ELF-1 (cell line): Measurements from ENCODE around the gene SNX18.
"Not testable (repeated sequence)": the region's sequence is repeated elsewhere in the genome, so short reads cannot be mapped to it uniquely, and the experiment has no call there.

ENCODE experiments used
- DNase-seq: peaks from one replicate; pipeline ENCODE4 v3.0.0-alpha.2; 2016; ENCODE audit warnings: low read depth, low spot score

SNX18 gene, protein sequence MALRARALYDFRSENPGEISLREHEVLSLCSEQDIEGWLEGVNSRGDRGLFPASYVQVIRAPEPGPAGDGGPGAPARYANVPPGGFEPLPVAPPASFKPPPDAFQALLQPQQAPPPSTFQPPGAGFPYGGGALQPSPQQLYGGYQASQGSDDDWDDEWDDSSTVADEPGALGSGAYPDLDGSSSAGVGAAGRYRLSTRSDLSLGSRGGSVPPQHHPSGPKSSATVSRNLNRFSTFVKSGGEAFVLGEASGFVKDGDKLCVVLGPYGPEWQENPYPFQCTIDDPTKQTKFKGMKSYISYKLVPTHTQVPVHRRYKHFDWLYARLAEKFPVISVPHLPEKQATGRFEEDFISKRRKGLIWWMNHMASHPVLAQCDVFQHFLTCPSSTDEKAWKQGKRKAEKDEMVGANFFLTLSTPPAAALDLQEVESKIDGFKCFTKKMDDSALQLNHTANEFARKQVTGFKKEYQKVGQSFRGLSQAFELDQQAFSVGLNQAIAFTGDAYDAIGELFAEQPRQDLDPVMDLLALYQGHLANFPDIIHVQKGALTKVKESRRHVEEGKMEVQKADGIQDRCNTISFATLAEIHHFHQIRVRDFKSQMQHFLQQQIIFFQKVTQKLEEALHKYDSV

DNA sequence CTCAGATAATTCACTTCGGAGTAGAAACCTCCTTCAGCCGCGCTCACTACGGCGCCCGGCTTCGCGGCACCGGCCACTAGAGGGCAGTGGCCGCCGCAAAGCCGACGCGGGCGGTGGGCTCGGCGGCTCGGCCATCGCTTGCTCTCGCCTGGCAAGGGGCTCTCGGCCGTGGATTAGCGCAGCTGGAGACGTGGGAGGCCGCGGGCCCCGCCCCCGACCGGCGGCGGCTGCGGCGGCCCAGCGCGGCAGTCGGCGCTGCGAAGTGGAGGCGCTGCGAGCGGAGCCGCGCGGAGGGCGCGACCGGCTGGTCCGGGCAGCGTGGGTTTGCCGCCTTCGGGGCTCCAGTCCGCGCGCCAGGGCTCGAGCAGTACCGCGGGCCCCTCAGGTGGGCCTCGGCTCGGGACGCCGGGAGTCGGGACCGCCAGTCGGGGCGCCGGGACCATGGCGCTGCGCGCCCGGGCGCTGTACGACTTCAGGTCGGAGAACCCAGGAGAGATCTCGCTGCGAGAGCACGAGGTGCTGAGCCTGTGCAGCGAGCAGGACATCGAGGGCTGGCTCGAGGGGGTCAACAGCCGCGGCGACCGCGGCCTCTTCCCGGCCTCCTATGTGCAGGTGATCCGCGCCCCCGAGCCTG lies at the start of gene SNX18:
SNX18 (plus strand) TSS at position 248 of the 634 bp plus-strand sequence; CDS start at position 442, 194 bp downstream.
- peak; percentile 91 for DNase-seq

DNA sequence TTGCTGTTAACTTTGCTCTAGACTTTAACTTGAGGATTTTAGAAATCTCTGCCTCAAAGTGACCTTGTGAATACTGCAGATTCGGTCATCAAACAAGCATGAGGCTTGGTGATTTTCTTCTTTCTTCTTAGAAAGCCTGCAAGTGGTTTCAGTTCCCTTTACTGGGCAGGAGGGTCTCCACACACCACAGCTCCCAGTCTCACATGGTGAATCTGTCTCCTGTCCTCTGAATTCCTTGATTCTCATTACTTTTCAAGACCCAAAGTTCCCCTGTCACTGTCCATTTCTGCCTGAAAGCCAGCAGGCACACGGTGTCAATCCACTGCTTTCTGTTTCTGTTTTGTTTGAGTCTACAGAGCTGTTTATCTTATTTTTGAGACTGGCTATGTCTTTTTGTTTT lies 47.9 kb upstream of the SNX18 start:
- DNase-seq = no peak

DNA sequence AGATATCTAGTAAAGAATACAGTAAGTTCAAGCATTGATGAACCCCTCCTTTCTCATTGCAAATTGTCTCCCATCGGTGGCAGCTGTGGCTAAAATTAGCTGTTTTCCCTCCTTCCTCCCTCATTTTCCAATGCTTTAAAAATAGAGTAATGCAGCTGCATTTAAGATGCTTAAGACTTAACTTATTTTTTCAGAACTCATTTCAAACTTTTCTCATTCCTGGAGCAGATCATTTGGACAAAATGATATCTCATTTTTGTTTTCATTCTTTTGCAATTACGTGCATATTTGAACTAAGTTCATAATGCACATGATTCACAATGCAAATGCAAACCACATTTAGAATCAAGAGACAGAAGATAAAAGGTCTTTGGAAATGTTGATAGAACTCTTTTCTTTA lies 47.4 kb upstream of the SNX18 start:
- no peak for DNase-seq

DNA sequence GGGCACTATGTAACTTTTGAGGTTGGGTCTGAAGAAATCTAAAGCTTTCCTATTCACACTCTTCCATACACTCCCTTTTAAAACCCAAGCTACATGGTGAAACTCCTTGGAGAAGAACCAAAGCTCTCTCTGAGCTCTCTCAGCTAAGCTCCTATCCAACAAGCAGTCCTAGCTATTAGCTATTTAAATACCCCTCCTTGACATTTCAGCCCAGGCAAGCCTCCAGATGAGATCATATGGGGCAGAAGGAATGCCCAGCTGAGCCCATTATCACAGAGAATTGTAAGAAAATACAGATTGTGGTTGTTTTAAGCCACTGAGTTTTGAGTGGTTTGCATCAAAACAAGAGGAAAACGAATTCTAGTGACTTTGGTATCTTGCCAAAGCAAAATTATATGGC lies 46.9 kb upstream of the SNX18 start:
- DNase-seq = no peak

DNA sequence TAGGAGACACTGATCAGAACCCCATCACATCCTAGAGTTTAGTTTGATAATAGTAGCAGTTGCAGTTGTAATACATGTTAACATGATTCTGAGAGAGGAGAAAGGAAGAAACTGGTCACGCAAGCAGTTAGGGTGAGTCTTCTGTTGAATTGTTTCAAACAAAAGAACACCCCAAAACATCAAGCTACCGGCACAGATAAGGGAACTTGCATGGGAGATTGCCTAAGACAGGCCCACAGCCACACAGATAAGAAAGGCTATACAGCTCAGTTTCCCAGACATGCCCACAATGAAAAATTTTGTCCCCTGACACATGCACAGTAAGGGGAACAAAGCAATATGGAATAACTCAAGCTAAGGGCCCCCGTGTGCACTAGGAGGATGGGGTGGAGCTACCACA lies 46.2 kb upstream of the SNX18 start:
- no peak for DNase-seq

DNA sequence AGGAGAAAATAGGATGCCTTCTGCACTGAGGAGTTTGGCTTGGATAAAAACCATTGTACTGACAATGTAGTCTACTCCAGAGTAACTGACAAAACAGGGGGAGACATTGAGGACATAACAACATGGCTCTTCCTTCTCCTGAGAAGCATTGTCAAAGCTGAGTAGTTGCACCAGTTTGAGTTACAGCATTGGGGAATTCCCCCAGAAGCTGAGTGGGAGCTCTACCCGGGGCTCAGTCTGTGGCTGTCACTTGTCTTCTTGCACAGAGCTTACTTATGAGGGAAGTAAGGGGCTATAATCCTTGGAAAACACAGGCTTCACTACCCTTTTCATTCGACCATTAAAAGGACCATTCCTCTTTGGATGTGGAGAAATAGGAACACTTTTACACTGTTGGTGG lies 40.9 kb upstream of the SNX18 start:
- no peak for DNase-seq

DNA sequence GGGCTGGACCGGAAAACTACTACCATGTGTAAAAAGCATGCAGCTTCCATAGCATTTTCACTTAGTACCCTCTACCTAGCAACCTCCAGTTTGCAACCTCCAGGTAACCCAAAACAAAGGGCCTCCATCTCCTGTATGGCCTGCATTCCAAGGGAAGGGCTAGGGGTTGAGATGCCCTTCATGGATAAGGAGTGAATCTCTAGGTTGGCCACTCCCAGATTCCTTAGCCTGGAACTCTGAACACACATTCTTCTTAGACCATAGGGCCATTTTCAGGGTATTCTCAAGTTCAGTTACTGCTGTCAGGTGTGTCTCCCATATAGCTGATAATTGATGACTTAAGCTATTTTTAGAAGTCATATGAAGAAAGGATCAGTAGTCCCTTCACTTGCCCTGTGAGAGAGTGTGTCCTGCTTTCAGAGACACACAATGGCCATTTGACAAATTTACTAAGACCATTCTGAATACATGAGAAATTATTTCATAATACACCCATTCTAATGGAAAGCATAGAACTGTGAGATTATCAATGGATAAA lies 39.5 kb upstream of the SNX18 start:
- DNase-seq = no peak

DNA sequence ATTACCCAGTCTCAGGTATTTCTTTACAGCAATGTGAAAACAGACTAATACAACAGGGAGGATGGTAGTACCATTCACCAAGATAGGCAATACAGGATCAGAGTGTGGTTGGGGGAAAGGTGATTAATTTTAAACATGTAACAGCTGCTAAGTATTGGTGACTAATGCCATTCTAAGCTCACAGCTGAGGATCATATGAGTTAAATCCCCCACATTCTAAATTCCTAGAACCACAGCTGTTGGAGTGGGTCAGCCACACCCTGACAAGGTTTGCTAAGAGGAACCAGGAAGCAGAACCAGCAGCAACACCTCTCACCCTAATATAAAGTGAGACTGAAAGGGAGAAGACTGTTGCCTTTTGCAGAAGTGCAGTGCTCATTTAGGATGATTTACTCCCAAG lies 37.3 kb upstream of the SNX18 start:
- no peak for DNase-seq

DNA sequence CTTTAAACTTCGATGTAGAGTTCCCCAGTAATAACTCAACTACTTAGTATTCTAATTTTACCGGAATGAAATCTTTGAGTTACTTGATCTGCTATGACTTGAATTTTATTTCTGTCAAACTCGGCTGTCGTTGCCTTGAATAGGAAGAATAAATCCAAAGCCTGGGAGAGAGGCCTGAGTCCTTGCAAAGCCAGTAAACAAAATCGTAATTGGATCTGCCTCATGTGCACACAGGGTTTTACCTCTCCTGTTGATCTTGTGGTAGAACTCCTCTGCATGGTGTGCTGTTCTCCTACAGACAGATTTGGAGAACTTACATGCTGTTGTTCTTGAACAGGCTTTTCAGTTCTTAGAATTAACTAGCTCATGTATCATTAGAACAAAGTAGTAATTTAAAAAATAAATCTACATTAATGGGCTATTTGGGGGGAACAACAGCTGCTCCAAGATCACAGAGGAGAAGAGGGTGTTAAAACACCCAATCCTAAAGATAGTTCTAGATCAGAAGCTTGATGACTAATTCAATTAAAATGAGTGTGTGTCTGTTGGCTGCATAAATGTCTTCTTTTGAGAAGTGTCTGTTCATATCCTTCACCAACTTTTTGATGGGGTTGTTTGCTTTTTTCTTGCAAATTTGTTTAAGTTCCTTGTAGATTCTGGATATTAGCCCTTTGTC lies 33.2 kb upstream of the SNX18 start:
- DNase-seq = no peak

DNA sequence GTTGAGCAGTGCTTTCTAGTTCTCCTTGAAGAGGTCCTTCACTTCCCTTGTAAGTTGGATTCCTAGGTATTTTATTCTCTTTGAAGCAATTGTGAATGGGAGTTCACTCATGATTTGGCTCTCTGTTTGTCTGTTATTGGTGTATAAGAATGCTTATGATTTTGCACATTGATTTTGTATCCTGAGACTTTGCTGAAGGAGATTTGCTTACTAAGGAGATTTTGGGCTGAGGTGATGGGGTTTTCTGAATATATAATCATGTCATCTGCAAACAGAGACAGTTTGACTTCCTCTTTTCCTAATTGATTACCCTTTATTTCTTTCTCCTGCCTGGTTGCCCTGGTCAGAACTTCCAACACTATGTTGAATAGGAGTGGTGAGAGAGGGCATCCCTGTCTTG lies 31.9 kb upstream of the SNX18 start:
- not testable (repeated sequence) for DNase-seq

DNA sequence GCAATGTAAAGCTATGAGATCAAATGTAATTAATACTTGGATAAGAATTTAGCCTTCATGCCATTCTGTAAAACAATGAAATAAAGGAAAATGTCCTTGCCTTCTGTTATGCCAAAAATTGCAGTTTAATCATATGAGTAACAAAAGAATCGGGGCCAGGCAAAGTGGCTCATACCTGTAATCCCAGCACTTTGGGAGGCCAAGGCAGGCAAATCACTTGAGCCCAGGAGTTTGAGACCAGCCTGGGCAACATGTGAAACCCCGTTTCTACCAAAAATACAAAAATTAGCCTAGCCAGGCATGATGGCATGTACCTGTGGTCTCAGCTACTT lies 27.9 kb upstream of the SNX18 start:
- DNase-seq = not testable (repeated sequence)

DNA sequence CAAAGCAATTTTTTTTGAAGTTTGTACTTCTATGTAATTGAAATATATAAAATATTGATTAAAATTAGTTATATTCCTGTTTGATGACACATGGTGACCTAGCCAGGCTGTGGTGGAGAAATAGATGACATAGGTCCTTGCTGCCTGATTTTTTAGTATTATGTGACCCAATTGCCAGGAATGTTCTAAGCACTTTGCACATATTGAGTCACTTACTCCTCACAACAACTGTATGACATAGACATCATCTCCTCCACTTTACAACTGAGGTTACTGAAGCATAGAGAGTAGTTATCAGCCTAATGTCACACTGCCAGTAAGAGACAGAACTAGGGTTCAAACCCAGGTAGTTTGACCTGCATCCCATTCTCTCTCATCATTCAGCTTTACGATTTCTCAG lies 26.2 kb upstream of the SNX18 start:
- DNase-seq = no peak

DNA sequence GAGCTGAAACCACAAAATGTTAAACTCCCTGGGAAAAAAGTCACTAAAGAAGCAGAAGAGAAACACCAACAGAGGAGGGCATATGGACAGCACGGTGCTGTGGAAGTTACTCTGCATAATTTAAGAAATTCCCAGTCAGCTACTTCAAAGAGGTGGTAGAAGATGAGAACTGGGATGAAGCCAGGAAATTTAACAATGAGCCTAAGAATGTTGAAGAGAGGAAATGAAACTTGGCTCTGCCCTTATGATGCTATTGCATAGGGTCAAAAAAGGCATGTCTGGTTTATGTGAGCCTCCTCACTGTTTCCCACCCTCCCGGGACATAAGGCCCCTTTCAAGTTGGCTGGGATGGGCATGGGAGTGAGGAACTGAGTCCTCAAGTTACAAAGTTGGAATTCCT lies 25.4 kb upstream of the SNX18 start:
- DNase-seq = no peak

DNA sequence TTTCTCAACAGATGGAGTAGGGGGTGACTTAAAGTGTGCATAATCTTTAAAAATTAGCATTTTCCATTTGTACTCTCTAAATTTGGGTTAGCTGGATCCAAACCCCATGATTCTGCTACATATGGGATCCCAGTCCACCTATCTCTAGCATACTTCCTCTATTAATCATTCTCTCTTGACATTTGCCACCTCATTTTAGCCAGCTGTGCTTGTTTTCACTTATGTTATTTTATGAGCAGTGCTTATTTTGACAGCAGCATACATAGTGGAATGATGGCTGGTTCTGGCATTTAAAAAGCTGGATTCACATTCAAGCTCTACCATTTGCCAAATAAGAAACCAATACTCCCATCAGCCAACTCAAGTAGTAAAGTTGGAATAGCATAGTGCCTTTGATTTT lies 22.5 kb upstream of the SNX18 start:
- DNase-seq = no peak

DNA sequence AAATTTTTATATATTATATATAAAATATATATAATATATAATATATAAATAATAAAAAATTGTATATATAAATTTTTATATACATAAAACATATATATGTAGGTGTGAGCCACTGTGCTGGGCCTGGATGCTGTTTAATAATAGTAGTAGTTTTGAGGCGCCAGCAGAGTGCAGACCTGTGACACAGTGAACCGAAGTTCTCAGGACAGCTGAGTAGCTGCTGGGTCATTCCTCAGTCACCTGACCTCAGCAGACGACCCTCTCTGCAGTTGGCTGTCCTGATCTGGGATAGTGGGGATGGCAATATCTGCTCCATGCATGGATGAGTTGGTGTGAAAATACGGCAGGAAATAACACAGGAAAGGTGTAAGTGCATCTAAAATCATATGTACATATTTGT lies 3.3 kb upstream of the SNX18 start:
- peak; percentile 27 for DNase-seq

DNA sequence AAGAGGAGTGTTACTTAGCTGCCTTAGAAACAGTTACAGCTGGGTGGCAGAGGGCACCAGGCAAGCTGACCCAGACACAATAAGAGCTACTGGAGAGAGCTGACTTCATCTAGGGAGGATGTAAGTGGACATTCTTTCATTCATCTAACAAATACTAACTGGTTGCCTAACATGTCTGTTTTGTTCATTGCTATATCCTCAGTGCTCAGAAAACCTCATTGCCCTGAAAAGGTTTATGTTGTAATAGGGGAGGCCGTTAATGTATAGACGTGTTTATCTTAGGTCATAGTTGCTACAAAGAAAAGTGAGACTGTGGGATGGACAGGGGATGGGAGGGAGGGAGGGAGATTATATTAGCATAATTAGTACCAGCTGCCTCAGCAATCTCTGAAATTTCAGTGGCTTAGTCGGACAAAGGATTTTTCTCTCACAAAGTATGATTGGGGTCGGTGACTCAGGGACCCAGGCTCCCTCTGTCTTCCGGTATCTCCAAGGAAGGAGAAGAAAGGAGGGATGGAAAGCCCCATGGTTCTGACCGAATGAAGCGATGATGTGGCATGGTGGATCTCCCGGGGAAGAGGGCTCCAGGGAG lies 2.6 kb upstream of the SNX18 start:
- no peak for DNase-seq

DNA sequence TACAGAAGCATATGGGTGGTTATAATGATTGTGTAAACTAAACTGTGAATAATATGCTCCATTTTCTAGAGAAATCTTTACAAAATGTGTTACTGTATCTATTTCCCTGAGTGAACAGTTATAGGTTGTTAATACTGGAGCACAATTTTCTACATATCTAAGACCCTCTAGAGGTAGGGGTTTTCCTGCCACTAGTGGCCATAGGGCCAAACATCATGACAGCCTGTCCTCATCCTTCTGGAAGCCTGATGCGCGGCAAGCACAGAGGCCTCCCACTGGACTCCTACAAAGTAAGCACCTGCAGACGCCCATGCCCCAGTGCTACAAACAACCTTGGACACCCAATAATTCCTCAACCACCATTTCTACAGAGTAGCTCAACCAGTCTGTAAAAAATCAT lies 1.9 kb upstream of the SNX18 start:
- no peak for DNase-seq

DNA sequence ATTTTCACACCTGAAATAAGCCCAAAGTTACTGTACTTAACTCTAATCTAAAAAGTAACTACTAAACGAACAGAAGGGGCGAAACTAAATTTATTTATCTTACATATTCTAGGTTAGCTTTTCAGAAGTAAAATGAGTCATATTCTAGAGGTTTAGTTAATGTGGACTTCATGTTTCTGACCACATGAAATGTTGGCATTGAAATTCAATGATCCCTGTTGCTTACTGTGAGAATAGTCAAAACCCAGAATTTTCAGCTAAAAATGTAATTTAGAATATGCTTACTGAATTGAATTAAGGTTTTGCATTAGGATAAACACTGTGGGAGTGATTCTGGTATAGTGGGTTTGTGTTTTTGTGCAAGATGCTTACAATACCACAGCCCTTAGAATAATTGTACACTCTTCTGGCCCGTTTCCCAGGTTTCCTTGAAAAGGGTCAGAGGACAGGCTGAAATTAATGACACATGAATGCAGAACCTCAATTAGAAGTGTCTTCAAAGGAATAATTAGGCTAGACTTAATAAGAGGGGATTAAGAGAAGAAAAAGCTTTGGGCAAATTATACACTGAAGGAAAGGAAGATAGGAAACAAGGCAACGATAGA lies 1.4 kb upstream of the SNX18 start:
- DNase-seq = no peak

DNA sequence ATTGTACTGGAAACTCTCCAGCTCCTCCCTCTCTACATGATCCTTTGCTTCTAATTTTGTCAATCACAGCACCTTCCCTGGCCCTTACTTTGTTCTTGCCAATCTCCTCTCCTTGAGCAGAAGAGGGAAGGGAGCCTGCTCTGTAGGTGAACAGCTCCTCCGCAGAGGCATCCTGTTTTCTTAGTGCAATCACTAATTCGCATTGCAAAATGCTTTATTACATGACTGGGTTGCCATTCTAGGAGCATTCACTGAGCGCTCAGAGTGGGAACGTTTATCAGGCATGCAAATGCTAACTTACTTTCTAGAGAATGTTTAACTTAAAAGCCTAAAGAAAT lies 416 bp upstream of the SNX18 start:
- DNase-seq = no peak

DNA sequence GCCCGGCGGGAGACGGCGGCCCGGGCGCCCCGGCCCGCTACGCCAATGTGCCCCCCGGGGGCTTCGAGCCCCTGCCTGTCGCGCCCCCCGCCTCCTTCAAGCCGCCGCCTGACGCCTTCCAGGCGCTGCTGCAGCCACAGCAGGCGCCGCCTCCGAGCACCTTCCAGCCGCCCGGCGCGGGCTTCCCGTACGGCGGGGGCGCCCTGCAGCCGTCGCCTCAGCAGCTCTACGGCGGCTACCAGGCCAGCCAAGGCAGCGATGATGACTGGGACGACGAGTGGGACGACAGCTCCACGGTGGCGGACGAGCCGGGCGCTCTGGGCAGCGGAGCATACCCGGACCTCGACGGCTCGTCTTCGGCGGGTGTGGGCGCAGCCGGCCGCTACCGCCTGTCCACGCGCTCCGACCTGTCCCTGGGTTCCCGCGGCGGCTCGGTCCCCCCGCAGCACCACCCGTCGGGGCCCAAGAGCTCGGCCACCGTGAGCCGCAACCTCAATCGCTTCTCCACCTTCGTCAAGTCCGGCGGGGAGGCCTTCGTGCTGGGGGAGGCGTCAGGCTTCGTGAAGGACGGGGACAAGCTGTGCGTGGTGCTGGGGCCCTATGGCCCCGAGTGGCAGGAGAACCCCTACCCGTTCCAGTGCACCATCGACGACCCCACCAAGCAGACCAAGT lies 723 bp downstream of the SNX18 start:
- peak; percentile 76 for DNase-seq
